A172 (cell line): ENCODE data around the gene TENT5C. TPM values are rescaled to one million over a fixed set of nuclear protein-coding genes. Genes with fewer than 3 reads are reported as not detected.

Experiments used
- DNase-seq: peaks from one replicate; pipeline ENCODE4 v3.0.0-alpha.2; 2015; ENCODE audit warnings: low spot score
- total RNA-seq: library from RNA; depleted of rRNA; stranded (reverse); fragments of >200 nt; shearing (Covaris generic); gene quantifications from 2 replicates; pipeline ENCODE4 v1.2.3, GENCODE V29; 2014

TENT5C gene
- total RNA-seq, 1 experiment from 2014 or later, result 0.31 TPM

- no peak for DNase-seq
These were observed 14.6 kb upstream of the TENT5C start for GRCh38 chr1:117591252-117591651.

- no peak for DNase-seq
These were observed 13.7 kb upstream of the TENT5C start for GRCh38 chr1:117592155-117592554.

- DNase-seq, result no peak
These were observed 11.4 kb upstream of the TENT5C start for GRCh38 chr1:117594261-117594990.

GRCh38 chr1:117596023-117596720 lies 9.7 kb upstream of the TENT5C start:
- DNase-seq, result no peak

GRCh38 chr1:117598489-117598888 lies 7.4 kb upstream of the TENT5C start:
- no peak for DNase-seq

GRCh38 chr1:117599286-117600221 lies 6.3 kb upstream of the TENT5C start:
- no peak for DNase-seq

GRCh38 chr1:117600325-117600943 lies 5.4 kb upstream of the TENT5C start:
- no peak for DNase-seq

GRCh38 chr1:117600966-117601365 lies 4.9 kb upstream of the TENT5C start:
- DNase-seq, result no peak

- no peak for DNase-seq
These were observed 3.0 kb upstream of the TENT5C start for GRCh38 chr1:117602862-117603261.

GRCh38 chr1:117605164-117605773 lies 579 bp upstream of the TENT5C start:
- no peak for DNase-seq

GRCh38 chr1:117606649-117607430 lies 992 bp downstream of the TENT5C start:
- no peak for DNase-seq

- DNase-seq, result no peak
These were observed 1.6 kb downstream of the TENT5C start for GRCh38 chr1:117607471-117607870.

- no peak for DNase-seq
These were observed 2.3 kb downstream of the TENT5C start for GRCh38 chr1:117608115-117608615.

GRCh38 chr1:117608758-117609157 lies 2.9 kb downstream of the TENT5C start:
- no peak for DNase-seq

GRCh38 chr1:117609471-117609911 lies 3.6 kb downstream of the TENT5C start:
- no peak for DNase-seq

GRCh38 chr1:117610036-117610435 lies 4.2 kb downstream of the TENT5C start:
- DNase-seq, result no peak

GRCh38 chr1:117611121-117611601 lies 5.3 kb downstream of the TENT5C start:
- DNase-seq, result no peak

GRCh38 chr1:117611894-117612483 lies 6.1 kb downstream of the TENT5C start:
- no peak for DNase-seq

- DNase-seq, result peak; percentile 31
These were observed 6.8 kb downstream of the TENT5C start for GRCh38 chr1:117612517-117613248.
